ENCODE results near the gene CPLX4. TPM values are rescaled to one million over a fixed set of nuclear protein-coding genes. Genes with fewer than 3 reads are reported as not detected.

The CPLX4 gene
- total RNA-seq, 1 donor from 2014 or later: not detected

GRCh38 chr18:59278793-59279192 lies 39.7 kb downstream of the CPLX4 start:
- no peaks in the 10 kb centered on the region for H3K4me1 Mint-ChIP-seq (ENCODE audit: unreplicated experiment)
- H3K27ac Mint-ChIP-seq (ENCODE audit: unreplicated experiment): no peak overlapping the region
- no peak overlapping the region for H3K4me3 Mint-ChIP-seq (ENCODE audit: unreplicated experiment)
- H3K9me3 Mint-ChIP-seq (ENCODE audit: unreplicated experiment): no peaks in the 10 kb centered on the region
- H3K36me3 Mint-ChIP-seq (ENCODE audit: low read depth, unreplicated experiment): no peaks in the 10 kb centered on the region
- DNase-seq (ENCODE audit: low spot score): no peak
- peaks cover 19% of the 10 kb centered on the region for H3K27me3 Mint-ChIP-seq (ENCODE audit: unreplicated experiment)
- TF ChIP-seq, protein P1, sequence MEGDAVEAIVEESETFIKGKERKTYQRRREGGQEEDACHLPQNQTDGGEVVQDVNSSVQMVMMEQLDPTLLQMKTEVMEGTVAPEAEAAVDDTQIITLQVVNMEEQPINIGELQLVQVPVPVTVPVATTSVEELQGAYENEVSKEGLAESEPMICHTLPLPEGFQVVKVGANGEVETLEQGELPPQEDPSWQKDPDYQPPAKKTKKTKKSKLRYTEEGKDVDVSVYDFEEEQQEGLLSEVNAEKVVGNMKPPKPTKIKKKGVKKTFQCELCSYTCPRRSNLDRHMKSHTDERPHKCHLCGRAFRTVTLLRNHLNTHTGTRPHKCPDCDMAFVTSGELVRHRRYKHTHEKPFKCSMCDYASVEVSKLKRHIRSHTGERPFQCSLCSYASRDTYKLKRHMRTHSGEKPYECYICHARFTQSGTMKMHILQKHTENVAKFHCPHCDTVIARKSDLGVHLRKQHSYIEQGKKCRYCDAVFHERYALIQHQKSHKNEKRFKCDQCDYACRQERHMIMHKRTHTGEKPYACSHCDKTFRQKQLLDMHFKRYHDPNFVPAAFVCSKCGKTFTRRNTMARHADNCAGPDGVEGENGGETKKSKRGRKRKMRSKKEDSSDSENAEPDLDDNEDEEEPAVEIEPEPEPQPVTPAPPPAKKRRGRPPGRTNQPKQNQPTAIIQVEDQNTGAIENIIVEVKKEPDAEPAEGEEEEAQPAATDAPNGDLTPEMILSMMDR (IDR thresholded peaks at IDR 0.05; ENCODE audit: unreplicated experiment): no peak

DNA sequence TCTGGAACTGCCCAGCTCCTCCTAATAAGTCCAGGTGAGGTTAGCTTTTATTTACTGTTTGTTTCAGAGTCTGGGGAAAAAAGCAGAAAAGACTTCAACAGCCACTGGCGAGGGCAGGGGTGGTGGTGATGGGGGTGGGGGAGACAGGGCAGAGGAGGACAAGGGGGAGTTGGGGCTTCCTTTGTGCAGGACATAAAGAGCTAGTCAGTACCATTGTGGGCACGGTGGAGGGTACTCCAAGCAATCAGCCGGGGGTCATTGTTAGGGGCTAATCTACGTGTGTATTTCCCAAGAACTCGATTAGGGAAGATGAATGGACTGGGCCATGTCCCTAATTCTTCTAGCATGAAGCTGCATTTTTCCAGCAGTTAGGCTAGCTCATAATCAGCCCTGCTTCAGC lies 42.4 kb downstream of the CPLX4 start:
- no peak overlapping the region for H3K27ac Mint-ChIP-seq (ENCODE audit: unreplicated experiment)
- no peak overlapping the region for H3K4me3 Mint-ChIP-seq (ENCODE audit: unreplicated experiment)
- no peak for DNase-seq (ENCODE audit: low spot score)
- H3K4me1 Mint-ChIP-seq (ENCODE audit: unreplicated experiment): no peaks in the 10 kb centered on the region
- H3K27me3 Mint-ChIP-seq (ENCODE audit: unreplicated experiment): peaks cover 22% of the 10 kb centered on the region
- TF ChIP-seq, protein P1 (IDR thresholded peaks at IDR 0.05; ENCODE audit: unreplicated experiment): no peak
- no peaks in the 10 kb centered on the region for H3K36me3 Mint-ChIP-seq (ENCODE audit: low read depth, unreplicated experiment)
- no peaks in the 10 kb centered on the region for H3K9me3 Mint-ChIP-seq (ENCODE audit: unreplicated experiment)

DNA sequence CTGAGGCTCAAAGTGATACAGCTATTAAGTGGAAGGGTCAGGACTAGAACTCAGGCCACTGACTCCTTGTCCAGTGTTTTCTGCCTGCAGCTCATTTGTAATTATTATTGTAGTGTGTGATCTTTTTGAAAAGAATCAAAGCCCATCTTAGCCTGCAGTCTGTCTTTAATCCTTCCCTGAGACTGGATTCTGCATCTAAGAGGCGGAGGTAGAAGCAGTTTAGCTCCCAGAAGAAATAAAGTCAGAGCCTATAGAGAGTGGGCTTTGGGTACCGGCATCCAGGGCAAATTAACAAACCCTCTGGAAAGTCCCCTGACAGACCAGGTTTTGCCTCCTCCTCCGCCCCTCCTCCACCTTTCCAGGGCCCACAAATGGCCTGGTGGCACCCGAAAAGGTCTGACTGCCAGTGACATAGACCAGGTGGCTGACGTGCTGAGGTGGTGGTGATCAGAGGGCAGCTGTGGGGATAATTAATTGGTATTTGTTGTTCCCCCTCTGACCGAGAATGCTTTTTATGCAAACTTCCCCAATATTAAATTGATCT lies 43.0 kb downstream of the CPLX4 start:
- H3K4me1 Mint-ChIP-seq (ENCODE audit: unreplicated experiment): no peaks in the 10 kb centered on the region
- no peaks in the 10 kb centered on the region for H3K9me3 Mint-ChIP-seq (ENCODE audit: unreplicated experiment)
- TF ChIP-seq, protein P1 (IDR thresholded peaks at IDR 0.05; ENCODE audit: unreplicated experiment): no peak
- peaks cover 24% of the 10 kb centered on the region for H3K27me3 Mint-ChIP-seq (ENCODE audit: unreplicated experiment)
- no peak for DNase-seq (ENCODE audit: low spot score)
- no peaks in the 10 kb centered on the region for H3K36me3 Mint-ChIP-seq (ENCODE audit: low read depth, unreplicated experiment)
- no peak overlapping the region for H3K4me3 Mint-ChIP-seq (ENCODE audit: unreplicated experiment)
- H3K27ac Mint-ChIP-seq (ENCODE audit: unreplicated experiment): no peak overlapping the region

DNA sequence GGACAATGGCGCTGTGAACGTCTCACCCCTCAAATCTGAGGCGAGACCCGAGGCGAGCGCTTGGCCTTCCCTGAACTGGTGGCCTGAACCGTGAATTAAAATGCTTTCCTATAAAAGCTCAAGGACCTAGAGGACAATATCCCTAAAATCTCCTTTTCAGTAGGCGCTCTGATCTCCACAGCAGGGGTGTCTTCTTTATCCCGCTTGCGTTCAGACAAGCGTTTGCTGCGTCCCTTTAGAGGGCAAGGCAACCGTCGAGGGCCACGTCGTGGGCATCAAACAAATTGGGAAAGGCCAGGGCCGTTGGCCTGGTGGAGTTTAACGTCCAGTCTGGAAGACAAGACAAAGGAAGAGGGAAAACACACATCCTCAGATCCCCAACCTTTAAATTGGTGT lies 43.9 kb downstream of the CPLX4 start:
- peaks cover 32% of the 10 kb centered on the region for H3K27me3 Mint-ChIP-seq (ENCODE audit: unreplicated experiment)
- no peak overlapping the region for H3K27ac Mint-ChIP-seq (ENCODE audit: unreplicated experiment)
- no peaks in the 10 kb centered on the region for H3K9me3 Mint-ChIP-seq (ENCODE audit: unreplicated experiment)
- TF ChIP-seq, protein P1 (IDR thresholded peaks at IDR 0.05; ENCODE audit: unreplicated experiment): no peak
- no peak for DNase-seq (ENCODE audit: low spot score)
- H3K36me3 Mint-ChIP-seq (ENCODE audit: low read depth, unreplicated experiment): peaks cover 4% of the 10 kb centered on the region
- H3K4me3 Mint-ChIP-seq (ENCODE audit: unreplicated experiment): no peak overlapping the region
- H3K4me1 Mint-ChIP-seq (ENCODE audit: unreplicated experiment): peaks cover 4% of the 10 kb centered on the region

DNA sequence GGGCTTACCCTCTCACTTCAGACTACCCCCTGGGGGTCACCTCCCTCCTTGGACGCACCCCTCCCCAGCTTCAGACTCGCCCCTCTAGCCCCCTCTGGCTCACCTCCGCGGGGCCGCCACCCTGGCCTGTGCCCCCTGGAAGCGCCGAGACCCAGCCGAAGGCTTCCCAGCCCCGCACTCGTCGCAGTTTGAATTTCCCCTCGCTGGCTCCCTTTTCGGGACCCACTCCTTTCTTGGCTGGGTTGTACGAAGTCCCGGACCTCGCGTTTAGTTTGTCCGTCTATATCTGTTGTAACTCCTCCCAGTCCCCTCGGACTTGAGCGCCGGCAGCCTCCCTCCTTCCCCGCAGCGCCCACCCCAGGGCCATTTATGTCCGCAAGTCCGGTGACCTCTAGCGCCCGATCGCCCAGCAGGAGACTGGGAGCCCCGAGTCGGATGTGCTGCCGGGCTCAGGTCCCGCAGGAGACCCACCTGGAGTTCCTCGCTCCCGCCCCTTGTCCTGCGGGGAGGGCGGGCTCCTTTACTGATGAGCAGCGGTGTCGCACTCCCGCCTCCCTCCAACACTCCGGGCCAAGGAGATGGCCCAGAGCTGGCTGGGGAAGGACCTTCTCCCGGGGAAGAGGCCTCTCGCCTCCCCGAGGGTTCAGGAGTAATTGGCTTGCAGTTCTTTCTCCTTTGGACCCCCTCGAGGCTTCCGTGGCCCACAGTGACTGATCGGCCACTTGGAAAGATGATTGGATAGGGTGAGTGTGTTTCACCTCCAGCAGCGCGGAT lies 44.5 kb downstream of the CPLX4 start:
- no peak for DNase-seq (ENCODE audit: low spot score)

More for the DNA sequence above, 44.5 kb downstream of the CPLX4 start:
- peak overlapping the region; percentile 69 for H3K4me3 Mint-ChIP-seq (ENCODE audit: unreplicated experiment)
- H3K27me3 Mint-ChIP-seq (ENCODE audit: unreplicated experiment): peaks cover 34% of the 10 kb centered on the region
- peaks cover 4% of the 10 kb centered on the region for H3K4me1 Mint-ChIP-seq (ENCODE audit: unreplicated experiment)
- TF ChIP-seq, protein P1 (IDR thresholded peaks at IDR 0.05; ENCODE audit: unreplicated experiment): no peak
- no peaks in the 10 kb centered on the region for H3K9me3 Mint-ChIP-seq (ENCODE audit: unreplicated experiment)
- peaks cover 4% of the 10 kb centered on the region for H3K36me3 Mint-ChIP-seq (ENCODE audit: low read depth, unreplicated experiment)
- no peak overlapping the region for H3K27ac Mint-ChIP-seq (ENCODE audit: unreplicated experiment)

Measured in endothelial cell (in vitro differentiated cells).